Liver (tissue), 9 donors: ENCODE data around the gene YAF2. TPM values are rescaled to one million over a fixed set of nuclear protein-coding genes. Genes with fewer than 3 reads are reported as not detected.

Experiments
- DNase-seq: peaks from one replicate; pipeline ENCODE4 v3.0.0-alpha.2; 2017; ENCODE audit warnings: low spot score
- H3K27ac ChIP-seq, 2 donors: one replicate each; pipeline ENCODE4 v1.7.0; 2013; ENCODE audit warnings: inconsistent platforms in 2 of 2, low read length in 2 of 2, control low read depth in 1 of 2, low read depth in 1 of 2, mild to moderate bottlenecking in 1 of 2
- H3K27me3 ChIP-seq, 4 donors: one replicate each; pipeline versions ENCODE4 v1.6.1 to v1.7.0; 2013; ENCODE audit warnings: low read length in 3 of 4, inconsistent platforms in 1 of 4, mild to moderate bottlenecking in 1 of 4, moderate library complexity in 1 of 4; ENCODE audit not compliant: control insufficient read depth in 4 of 4, insufficient read depth in 4 of 4
- H3K36me3 ChIP-seq, 4 donors: one replicate each; pipeline versions ENCODE4 v1.6.1 to v1.7.0; 2013; ENCODE audit warnings: low read length in 3 of 4, mild to moderate bottlenecking in 3 of 4, low read depth in 1 of 4, moderate library complexity in 1 of 4; ENCODE audit not compliant: control insufficient read depth in 4 of 4, insufficient read depth in 3 of 4
- H3K4me1 ChIP-seq, 4 donors: one replicate each; pipeline versions ENCODE4 v1.6.1 to v1.7.0; 2013; ENCODE audit warnings: low read length in 3 of 4, mild to moderate bottlenecking in 3 of 4, moderate library complexity in 1 of 4; ENCODE audit not compliant: control insufficient read depth in 4 of 4, insufficient read depth in 4 of 4
- H3K4me3 ChIP-seq, 3 donors: one replicate each; pipeline versions ENCODE4 v1.6.1 to v1.7.0; 2013; ENCODE audit warnings: low read length in 3 of 3, control low read depth in 1 of 3, low read depth in 1 of 3, mild to moderate bottlenecking in 1 of 3
- H3K9ac ChIP-seq, 2 donors: one replicate each; pipeline ENCODE4 v1.7.0; 2013; ENCODE audit warnings: low read length in 2 of 2, mild to moderate bottlenecking in 2 of 2, moderate library complexity in 2 of 2, control low read depth in 1 of 2, low read depth in 1 of 2
- H3K9me3 ChIP-seq, 4 donors: one replicate each; pipeline versions ENCODE4 v1.6.1 to v1.7.0; 2013; ENCODE audit warnings: low read length in 3 of 4; ENCODE audit not compliant: control insufficient read depth in 4 of 4
- CTCF ChIP-seq: fragments of 150-350 bp; IDR thresholded peaks from 2 replicates; pipeline ENCODE4 v1.5.1; 2017; ENCODE audit warnings: improper control_type of control experiment, low read depth, low read length; ENCODE audit not compliant: missing input control
- EGR1 ChIP-seq, 2 donors: IDR thresholded peaks; 2 replicates each; pipeline ENCODE4 v1.6.1; 2016 to 2018; ENCODE audit warnings: antibody characterized with exemption in 2 of 2, low read depth in 2 of 2
- FOXA1 ChIP-seq: IDR thresholded peaks from 2 replicates; pipeline ENCODE4 v1.6.1; 2016; ENCODE audit warnings: antibody characterized with exemption
- GABPA ChIP-seq, 2 donors: IDR thresholded peaks in 1 of 2; conservative IDR thresholded peaks in 1 of 2; 2 replicates each; pipeline ENCODE4 v1.6.1; 2016; ENCODE audit warnings: antibody characterized with exemption in 2 of 2, mild to moderate bottlenecking in 1 of 2, moderate library complexity in 1 of 2
- HNF4G ChIP-seq: IDR thresholded peaks from 2 replicates; pipeline ENCODE4 v1.6.1; 2016; ENCODE audit warnings: antibody characterized with exemption
- JUND ChIP-seq, 2 donors: IDR thresholded peaks; 2 replicates each; pipeline ENCODE4 v1.6.1; 2016; ENCODE audit warnings: antibody characterized with exemption in 2 of 2
- NR2F2 ChIP-seq: IDR thresholded peaks from 2 replicates; pipeline ENCODE4 v1.6.1; 2016; ENCODE audit warnings: antibody characterized with exemption
- RAD21 ChIP-seq, 2 donors: IDR thresholded peaks; 2 replicates each; pipeline ENCODE4 v1.6.1; 2016; ENCODE audit warnings: antibody characterized with exemption in 2 of 2, mild to moderate bottlenecking in 2 of 2
- RXRA ChIP-seq, 2 donors: IDR thresholded peaks; 2 replicates each; pipeline ENCODE4 v1.6.1; 2017 to 2018; ENCODE audit warnings: antibody characterized with exemption in 2 of 2, mild to moderate bottlenecking in 1 of 2
- TAF1 ChIP-seq: conservative IDR thresholded peaks from 2 replicates; pipeline ENCODE4 v1.6.1; 2016; ENCODE audit warnings: antibody characterized with exemption, mild to moderate bottlenecking
- YY1 ChIP-seq: IDR thresholded peaks from 2 replicates; pipeline ENCODE4 v1.6.1; 2016; ENCODE audit warnings: antibody characterized with exemption, mild to moderate bottlenecking
- ZBTB33 ChIP-seq: IDR thresholded peaks from 2 replicates; pipeline ENCODE4 v1.6.1; 2016; ENCODE audit warnings: antibody characterized with exemption
- WGBS: extraction: QIAGEN DNeasy Blood & Tissue Kit; methylation state at CpG from one replicate; pipeline ENCODE4 v1.1.7; 2013; 5-methylcytosine and 5-hydroxymethylcytosine counted together
- polyA plus RNA-seq, 2 donors: library from polyadenylated mRNA; stranded (reverse) in 1 of 2; unstranded in 1 of 2; fragments of 200-250 nt in 1 of 2; fragments of >200 nt in 1 of 2; fragmentation: Nextera tagmentation in 1 of 2; extraction: Ambion mirVana in 1 of 2; gene quantifications; one replicate each; pipeline versions ENCODE4 v1.2.1 to v1.2.3, GENCODE V29; 2013 to 2015
- total RNA-seq, 2 donors: library from RNA; depleted of rRNA; stranded (reverse); fragments of >200 nt; gene quantifications; one replicate each; pipeline ENCODE4 v1.2.3, GENCODE V29; 2014
- TF ChIP-seq, protein P1 (sequence below): IDR thresholded peaks from 2 replicates; pipeline ENCODE4 v1.6.1; 2016; ENCODE audit warnings: antibody characterized with exemption, mild to moderate bottlenecking
- donor health status: healthy.
- donor health status: healthy.
- donor health status: healthy.
- donor health status: healthy.
- donor health status: healthy.

YAF2 gene
- total and polyA plus RNA-seq, 4 donors: 7.3 to 22.9 (median 16.2) TPM

DNA sequence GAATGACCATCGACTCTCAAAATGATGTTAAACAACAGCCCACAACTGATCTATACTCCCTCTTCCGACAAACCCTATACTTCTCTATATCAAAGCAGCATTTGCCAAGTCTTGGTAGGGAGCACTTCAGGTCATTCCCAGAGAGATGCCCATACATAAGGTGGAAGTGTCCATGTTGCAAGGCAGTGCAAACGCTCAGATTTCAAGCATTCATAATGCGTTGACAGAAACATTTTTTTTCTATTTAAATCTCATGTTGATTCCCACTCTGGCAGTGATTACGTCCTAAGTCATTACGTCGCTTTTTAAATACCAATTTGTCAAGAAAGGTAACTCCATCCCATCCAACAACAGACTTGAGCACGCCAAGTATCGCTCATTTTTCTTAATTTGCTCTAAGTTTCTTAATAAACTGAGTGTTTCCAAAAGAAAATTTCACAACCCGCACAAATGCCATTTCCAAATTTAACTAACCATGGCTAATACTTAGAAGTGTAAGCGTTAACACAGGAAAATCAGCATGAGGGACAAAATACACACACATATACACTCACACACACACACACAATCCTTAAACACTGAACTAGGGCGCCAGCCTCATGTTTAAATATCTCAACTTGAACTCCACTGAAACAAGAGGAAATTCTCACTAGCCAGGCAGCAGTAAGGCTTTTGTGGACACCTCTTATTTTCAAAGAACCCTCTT is 94.4 kb downstream of the YAF2 start (continued):
- TF ChIP-seq NR2F2 (no peak), RAD21 (IDR thresholded peaks at IDR 0.05) (no peak), CTCF (no peak), GABPA (IDR thresholded peaks at IDR 0.05 in 1 of 2, conservative IDR thresholded peaks at IDR 0.05 in 1 of 2) (no peak), TAF1 (no peak), ZBTB33 (no peak)

DNA sequence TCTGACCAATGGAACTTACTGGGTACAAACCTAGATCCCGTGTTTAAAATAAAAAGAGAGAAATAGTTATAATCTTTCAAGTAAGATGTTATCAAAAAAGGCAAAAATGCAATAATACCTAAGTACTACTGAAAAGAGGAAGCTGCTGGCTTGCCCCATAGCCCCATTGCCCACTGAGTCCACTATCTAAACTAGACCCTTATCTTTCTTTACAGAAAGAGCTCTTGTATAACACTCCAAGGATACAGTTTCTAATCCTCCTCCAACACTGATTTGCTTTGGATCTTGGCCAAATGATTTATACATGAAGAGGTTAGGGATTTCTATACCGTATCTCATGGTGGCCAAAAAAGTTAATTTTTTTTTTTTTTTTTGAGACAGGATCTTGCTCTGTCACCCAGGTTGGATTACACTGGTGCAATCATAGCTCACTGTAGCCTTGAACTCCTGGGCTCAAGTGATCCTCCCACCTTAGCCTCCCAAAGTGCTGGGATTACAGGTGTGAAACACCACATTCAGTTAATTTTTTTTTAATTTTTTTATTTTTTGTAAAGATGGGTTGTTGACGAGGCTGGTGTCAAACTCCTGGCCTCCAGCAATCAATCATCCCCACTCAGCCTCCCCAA is 96.0 kb downstream of the YAF2 start:
- H3K9ac ChIP-seq: no peak overlapping the region
- no peaks in the 10 kb centered on the region for H3K27me3 ChIP-seq
- H3K36me3 ChIP-seq: no peaks in the 10 kb centered on the region
- no peak overlapping the region for H3K4me3 ChIP-seq
- H3K9me3 ChIP-seq: no peaks in the 10 kb centered on the region
- peaks cover 0 to 20% (median 15%) of the 10 kb centered on the region in 4 donors for H3K4me1 ChIP-seq
- TF ChIP-seq JUND (IDR thresholded peaks at IDR 0.05) (no peak), EGR1 (IDR thresholded peaks at IDR 0.05; ENCODE audit: low read depth in 2 of 2) (no peak), ZBTB33 (no peak), FOXA1 (no peak), RAD21 (IDR thresholded peaks at IDR 0.05) (no peak), YY1 (no peak), HNF4G (no peak), GABPA (IDR thresholded peaks at IDR 0.05 in 1 of 2, conservative IDR thresholded peaks at IDR 0.05 in 1 of 2) (no peak), RXRA (IDR thresholded peaks at IDR 0.05) (no peak)
- TF ChIP-seq, protein P1, sequence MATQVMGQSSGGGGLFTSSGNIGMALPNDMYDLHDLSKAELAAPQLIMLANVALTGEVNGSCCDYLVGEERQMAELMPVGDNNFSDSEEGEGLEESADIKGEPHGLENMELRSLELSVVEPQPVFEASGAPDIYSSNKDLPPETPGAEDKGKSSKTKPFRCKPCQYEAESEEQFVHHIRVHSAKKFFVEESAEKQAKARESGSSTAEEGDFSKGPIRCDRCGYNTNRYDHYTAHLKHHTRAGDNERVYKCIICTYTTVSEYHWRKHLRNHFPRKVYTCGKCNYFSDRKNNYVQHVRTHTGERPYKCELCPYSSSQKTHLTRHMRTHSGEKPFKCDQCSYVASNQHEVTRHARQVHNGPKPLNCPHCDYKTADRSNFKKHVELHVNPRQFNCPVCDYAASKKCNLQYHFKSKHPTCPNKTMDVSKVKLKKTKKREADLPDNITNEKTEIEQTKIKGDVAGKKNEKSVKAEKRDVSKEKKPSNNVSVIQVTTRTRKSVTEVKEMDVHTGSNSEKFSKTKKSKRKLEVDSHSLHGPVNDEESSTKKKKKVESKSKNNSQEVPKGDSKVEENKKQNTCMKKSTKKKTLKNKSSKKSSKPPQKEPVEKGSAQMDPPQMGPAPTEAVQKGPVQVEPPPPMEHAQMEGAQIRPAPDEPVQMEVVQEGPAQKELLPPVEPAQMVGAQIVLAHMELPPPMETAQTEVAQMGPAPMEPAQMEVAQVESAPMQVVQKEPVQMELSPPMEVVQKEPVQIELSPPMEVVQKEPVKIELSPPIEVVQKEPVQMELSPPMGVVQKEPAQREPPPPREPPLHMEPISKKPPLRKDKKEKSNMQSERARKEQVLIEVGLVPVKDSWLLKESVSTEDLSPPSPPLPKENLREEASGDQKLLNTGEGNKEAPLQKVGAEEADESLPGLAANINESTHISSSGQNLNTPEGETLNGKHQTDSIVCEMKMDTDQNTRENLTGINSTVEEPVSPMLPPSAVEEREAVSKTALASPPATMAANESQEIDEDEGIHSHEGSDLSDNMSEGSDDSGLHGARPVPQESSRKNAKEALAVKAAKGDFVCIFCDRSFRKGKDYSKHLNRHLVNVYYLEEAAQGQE: no peak
- no peak overlapping the region for H3K27ac ChIP-seq
- DNase-seq: no peak
- 87% methylated on average over 3 of the region's 3 CpGs for WGBS
